Activated T-cell treated with anti-CD3 and anti-CD28 coated beads, Interleukin-2, amount 50 U/mL, for 4 hours (primary cell): ENCODE results near the gene PLB1. TPM values are rescaled to one million over a fixed set of nuclear protein-coding genes. Genes with fewer than 3 reads are reported as not detected.
A peak's percentile ranks its signal among the peaks of the same experiment; 100 is the strongest.

Experiments used
- ATAC-seq, 2 donors: fragments of 200-7000 bp; cut with Tn5 transposase; one replicate each; pipeline ENCODE4 v1.10.0; 2021
- DNase-seq: peaks from one replicate; pipeline ENCODE4 v3.0.0-alpha.2; 2020
- H3K27me3 Mint-ChIP-seq: one replicate; pipeline ENCODE4 v1.8.0; 2021; ENCODE audit warnings: low read depth, mixed read lengths
- H3K36me3 Mint-ChIP-seq: one replicate; pipeline ENCODE4 v1.8.0; 2022; ENCODE audit warnings: mixed read lengths; ENCODE audit not compliant: insufficient read depth
- H3K4me1 Mint-ChIP-seq: one replicate; pipeline ENCODE4 v1.8.0; 2021; ENCODE audit warnings: low read depth, mixed read lengths
- H3K4me3 Mint-ChIP-seq: one replicate; pipeline ENCODE4 v1.8.0; 2021; ENCODE audit warnings: mild to moderate bottlenecking, moderate library complexity, mixed read lengths
- H3K9me3 Mint-ChIP-seq: one replicate; pipeline ENCODE4 v1.8.0; 2021; ENCODE audit warnings: mixed read lengths
- total RNA-seq, 3 donors: library from RNA; stranded (reverse); gene quantifications; one replicate each; pipeline ENCODE4 v1.2.1, GENCODE V29; 2021

Gene PLB1
- total RNA-seq, 3 donors from 2014 or later = 0.05 to 0.10 TPM; not detected in 1

DNA sequence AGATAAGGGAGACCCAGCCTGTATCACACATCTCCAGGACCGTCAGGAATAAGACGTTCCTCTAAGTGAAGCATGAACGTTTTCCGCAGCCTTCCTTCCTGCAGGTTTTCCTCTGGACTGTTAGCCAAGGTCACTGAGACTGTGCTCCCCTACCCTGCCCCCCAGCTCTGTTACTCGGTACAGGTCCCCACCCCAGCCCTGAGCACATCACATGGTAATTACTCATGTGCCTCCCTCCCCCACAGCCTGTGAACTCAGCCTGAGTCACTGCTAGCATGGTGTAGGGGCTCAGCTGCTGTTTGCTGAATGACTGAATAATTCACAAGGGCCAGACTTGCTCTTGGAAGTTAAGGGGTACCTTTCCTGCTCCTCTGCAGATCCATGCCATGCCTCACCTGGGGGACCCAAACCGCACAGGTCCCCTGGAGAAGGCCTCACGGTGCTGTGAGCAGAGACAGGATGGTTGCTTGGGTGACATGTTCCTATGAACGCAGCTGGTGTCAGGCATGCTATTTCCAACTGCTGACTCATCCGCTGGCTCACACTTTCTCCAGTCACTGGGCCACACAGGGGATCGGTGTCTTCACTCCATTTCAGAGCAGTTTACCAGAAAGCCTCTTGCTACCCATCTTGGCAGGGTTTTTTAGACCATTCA lies 88.2 kb downstream of the PLB1 start:
- H3K36me3 Mint-ChIP-seq = no peaks in the 10 kb centered on the region
- no peak overlapping the region for H3K4me3 Mint-ChIP-seq
- peaks cover 41% of the 10 kb centered on the region for H3K4me1 Mint-ChIP-seq
- no peaks in the 10 kb centered on the region for H3K27me3 Mint-ChIP-seq
- H3K9me3 Mint-ChIP-seq = no peaks in the 10 kb centered on the region
- peak; percentile 95 to 96 for ATAC-seq
- peak; percentile 66 for DNase-seq

- peaks cover 3% of the 10 kb centered on the region for H3K27me3 Mint-ChIP-seq
- DNase-seq (peak; percentile 35), ATAC-seq (peak; percentile 16 to 19)
- peak overlapping the region; percentile 33 for H3K4me3 Mint-ChIP-seq
- H3K9me3 Mint-ChIP-seq = no peaks in the 10 kb centered on the region
- H3K36me3 Mint-ChIP-seq = no peaks in the 10 kb centered on the region
- H3K4me1 Mint-ChIP-seq = peaks cover 43% of the 10 kb centered on the region
These were observed 91.0 kb downstream of the PLB1 start for GRCh38 chr2:28586867-28587266.

- Mint-ChIP-seq H3K36me3 (no peaks in the 10 kb centered on the region), H3K9me3 (no peaks in the 10 kb centered on the region), H3K27me3 (peaks cover 3% of the 10 kb centered on the region), H3K4me1 (peaks cover 43% of the 10 kb centered on the region), H3K4me3 (peak overlapping the region; percentile 12)
- DNase-seq (no peak), ATAC-seq (no peak)
These were observed 91.8 kb downstream of the PLB1 start for GRCh38 chr2:28587526-28588291.

DNA sequence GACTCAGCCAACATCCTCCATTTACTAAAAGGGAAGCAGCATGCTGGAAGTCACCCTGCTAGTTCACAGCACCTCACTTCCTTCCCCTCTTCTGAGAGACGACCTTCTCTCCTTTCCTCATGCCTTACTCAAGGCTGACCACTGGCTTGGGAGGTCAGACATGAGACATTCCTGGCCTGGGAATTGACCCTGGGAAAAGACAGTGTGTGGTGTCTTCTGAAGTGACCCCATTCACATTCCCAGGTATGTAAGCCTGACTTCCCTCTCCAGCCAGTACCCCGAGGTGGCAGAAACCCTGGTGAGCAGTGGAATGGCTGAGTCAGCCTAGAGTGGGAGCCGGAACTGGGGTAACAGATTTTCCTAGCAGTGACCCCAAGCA lies 92.4 kb downstream of the PLB1 start:
- Mint-ChIP-seq H3K4me1 (peaks cover 43% of the 10 kb centered on the region), H3K9me3 (no peaks in the 10 kb centered on the region), H3K27me3 (peaks cover 3% of the 10 kb centered on the region), H3K36me3 (no peaks in the 10 kb centered on the region), H3K4me3 (peak overlapping the region; percentile 12)
- DNase-seq (no peak), ATAC-seq (no peak)

GRCh38 chr2:28589746-28590463 lies 94.0 kb downstream of the PLB1 start:
- Mint-ChIP-seq H3K36me3 (no peaks in the 10 kb centered on the region), H3K27me3 (peaks cover 3% of the 10 kb centered on the region), H3K4me1 (peaks cover 40% of the 10 kb centered on the region), H3K4me3 (no peak overlapping the region), H3K9me3 (no peaks in the 10 kb centered on the region)
- no peak for DNase-seq
- ATAC-seq = no peak

- no peaks in the 10 kb centered on the region for H3K9me3 Mint-ChIP-seq
- no peak for ATAC-seq
These were observed 94.8 kb downstream of the PLB1 start for GRCh38 chr2:28590496-28591301.

GRCh38 chr2:28591711-28592335 lies 96.0 kb downstream of the PLB1 start:
- Mint-ChIP-seq H3K4me1 (peaks cover 35% of the 10 kb centered on the region), H3K4me3 (no peak overlapping the region), H3K9me3 (no peaks in the 10 kb centered on the region), H3K27me3 (peaks cover 3% of the 10 kb centered on the region), H3K36me3 (no peaks in the 10 kb centered on the region)
- no peak for ATAC-seq
- DNase-seq = no peak

More at GRCh38 chr2:28590496-28591301, 94.8 kb downstream of the PLB1 start:
- Mint-ChIP-seq H3K4me3 (no peak overlapping the region), H3K27me3 (peaks cover 3% of the 10 kb centered on the region), H3K4me1 (peaks cover 41% of the 10 kb centered on the region), H3K36me3 (no peaks in the 10 kb centered on the region)
- DNase-seq = no peak

GRCh38 chr2:28592481-28592880 lies 96.6 kb downstream of the PLB1 start:
- Mint-ChIP-seq H3K4me1 (peaks cover 29% of the 10 kb centered on the region), H3K27me3 (peaks cover 3% of the 10 kb centered on the region), H3K4me3 (no peak overlapping the region), H3K9me3 (no peaks in the 10 kb centered on the region), H3K36me3 (no peaks in the 10 kb centered on the region)
- DNase-seq (no peak), ATAC-seq (no peak)

DNA sequence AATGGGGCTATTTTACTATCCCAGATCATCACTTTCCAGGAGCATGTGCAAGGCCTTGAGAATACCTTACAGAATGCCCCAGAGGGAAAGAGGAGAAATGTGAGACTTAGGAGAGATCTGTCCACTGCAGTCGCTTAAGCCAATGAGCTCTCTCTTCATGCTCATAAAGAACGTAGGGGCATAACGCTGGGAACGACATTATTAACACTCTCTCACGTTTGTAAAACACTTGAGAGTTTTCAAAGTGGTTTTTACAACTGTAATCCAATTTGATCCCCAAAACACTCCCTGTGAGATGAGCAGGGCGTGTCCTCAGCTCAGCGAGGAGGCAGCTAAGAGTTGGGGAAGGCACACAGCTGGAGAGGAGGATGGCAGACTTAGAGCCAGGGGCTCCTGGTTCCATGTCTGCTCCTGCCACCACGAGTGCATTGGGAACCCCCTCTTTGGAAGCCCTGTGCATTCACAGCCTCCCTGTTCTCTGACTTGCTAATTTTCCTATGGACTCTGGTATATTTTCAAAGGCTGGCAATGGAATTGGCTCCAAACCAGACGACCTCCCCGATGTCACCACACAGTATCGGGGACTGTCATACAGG lies 97.4 kb downstream of the PLB1 start:
- DNase-seq (no peak), ATAC-seq (no peak)
- Mint-ChIP-seq H3K27me3 (peaks cover 3% of the 10 kb centered on the region), H3K36me3 (no peaks in the 10 kb centered on the region), H3K9me3 (no peaks in the 10 kb centered on the region), H3K4me3 (no peak overlapping the region), H3K4me1 (peaks cover 21% of the 10 kb centered on the region)

DNA sequence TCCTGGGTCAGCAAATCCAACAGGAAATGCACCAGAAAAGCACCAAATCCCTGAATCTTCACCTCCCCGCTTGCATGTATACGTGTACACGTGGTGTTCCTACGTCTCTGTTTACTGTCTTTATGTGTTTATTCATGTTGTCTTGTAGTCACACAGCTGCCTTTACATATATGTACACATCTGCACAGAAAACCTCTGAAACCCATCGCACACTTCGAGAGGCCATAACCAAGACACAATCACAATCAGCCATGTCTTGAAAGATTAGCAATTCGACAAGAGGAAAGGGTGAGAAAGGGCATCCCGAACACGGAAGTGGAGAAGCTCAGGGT lies 98.1 kb downstream of the PLB1 start:
- Mint-ChIP-seq H3K4me3 (peak overlapping the region; percentile 50), H3K9me3 (no peaks in the 10 kb centered on the region), H3K4me1 (peaks cover 17% of the 10 kb centered on the region), H3K36me3 (no peaks in the 10 kb centered on the region), H3K27me3 (peaks cover 3% of the 10 kb centered on the region)
- no peak for DNase-seq
- no peak for ATAC-seq

DNA sequence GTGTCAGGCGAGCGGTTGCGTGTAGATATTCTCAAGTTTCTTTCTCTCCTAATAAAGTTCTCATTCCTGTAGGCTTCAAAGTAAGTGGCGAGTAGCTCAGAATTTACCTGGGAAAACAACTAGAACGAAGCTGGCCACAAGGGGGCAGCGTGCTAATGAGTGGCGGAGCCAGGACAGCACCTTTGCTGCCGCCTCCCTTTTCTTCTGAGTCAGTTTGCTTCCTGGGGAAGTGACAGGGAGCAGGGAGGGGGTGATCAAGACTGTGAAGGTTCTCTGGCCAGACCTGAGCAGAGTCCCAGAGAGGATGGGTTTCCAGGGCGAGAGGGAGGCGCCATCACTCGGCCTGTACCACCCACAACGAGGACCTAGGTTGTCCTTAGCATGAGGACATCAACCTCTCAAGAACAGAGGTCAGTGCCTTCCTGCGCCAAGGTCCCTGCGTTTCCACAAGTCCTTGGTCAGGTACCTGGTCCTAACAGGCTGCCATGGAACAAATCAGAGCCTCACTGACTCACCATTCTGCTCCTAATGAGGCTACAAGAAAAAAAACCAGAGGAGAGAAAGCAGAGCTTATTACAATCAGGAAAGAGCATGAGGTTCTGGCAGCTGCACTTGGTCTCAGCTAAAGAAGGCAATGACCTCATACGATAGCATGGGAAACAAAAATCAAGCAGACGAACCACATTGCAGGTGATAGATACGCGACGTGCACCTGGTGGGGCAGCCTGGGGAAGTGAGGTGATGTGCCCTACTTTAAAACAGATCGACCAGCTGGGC lies 98.7 kb downstream of the PLB1 start:
- peak; percentile 87 for ATAC-seq
- H3K9me3 Mint-ChIP-seq = no peaks in the 10 kb centered on the region
- H3K4me1 Mint-ChIP-seq = peaks cover 17% of the 10 kb centered on the region
- DNase-seq = peak; percentile 90
- H3K36me3 Mint-ChIP-seq = no peaks in the 10 kb centered on the region
- peaks cover 3% of the 10 kb centered on the region for H3K27me3 Mint-ChIP-seq
- H3K4me3 Mint-ChIP-seq = peak overlapping the region; percentile 50

DNA sequence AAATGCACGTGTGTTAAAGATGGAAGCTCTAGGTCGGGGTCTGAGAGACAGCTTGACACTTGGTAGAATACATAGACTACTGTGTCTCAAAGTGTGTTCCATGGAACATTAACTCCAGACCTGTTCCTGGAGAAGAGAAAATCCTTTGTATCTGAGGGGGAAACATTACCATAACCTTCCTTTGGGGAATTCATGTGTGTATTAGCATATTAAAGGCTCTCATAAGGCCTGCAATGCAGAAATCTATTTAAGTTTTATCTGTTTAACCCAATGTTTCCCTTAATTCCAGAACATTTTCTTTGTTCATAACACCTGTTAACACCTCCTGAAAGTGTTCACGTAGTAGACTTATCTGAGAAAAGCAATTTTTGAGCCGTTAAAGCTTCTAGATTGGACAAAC lies 99.5 kb downstream of the PLB1 start:
- DNase-seq (no peak), ATAC-seq (no peak)
- Mint-ChIP-seq H3K27me3 (peaks cover 3% of the 10 kb centered on the region), H3K4me1 (peaks cover 15% of the 10 kb centered on the region), H3K9me3 (no peaks in the 10 kb centered on the region), H3K36me3 (no peaks in the 10 kb centered on the region), H3K4me3 (no peak overlapping the region)

DNA sequence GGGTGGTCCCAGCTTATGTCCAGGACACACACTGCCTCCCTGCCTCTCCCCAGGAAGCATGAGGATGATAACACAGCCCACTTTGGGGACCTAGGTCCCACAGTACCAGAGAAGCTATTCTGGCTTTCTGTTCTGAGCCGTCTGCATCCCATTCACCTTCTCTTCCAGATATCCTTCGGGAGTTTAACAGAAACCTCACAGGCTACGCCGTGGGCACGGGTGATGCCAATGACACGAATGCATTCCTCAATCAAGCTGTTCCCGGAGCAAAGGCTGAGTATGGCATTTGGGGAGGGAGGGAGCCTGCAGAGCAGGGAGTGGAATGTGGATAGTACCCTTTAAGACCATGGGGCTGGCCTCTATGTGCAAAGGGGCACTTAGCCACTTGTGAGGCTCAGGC lies 102.6 kb downstream of the PLB1 start:
- DNase-seq = no peak
- Mint-ChIP-seq H3K27me3 (no peaks in the 10 kb centered on the region), H3K4me1 (peaks cover 22% of the 10 kb centered on the region), H3K9me3 (no peaks in the 10 kb centered on the region), H3K36me3 (no peaks in the 10 kb centered on the region), H3K4me3 (no peak overlapping the region)
- ATAC-seq = no peak
